OCI-LY1 (cell line): ENCODE measurements around the gene SLC2A2.

Source experiments
- H2AFZ ChIP-seq: fragments of 200-600 bp; sonication (generic), shearing (Covaris generic); 2 replicates; pipeline ENCODE4 v1.6.0; 2014; ENCODE audit warnings: antibody characterized with exemption, mild to moderate bottlenecking, low read length
- H3F3A ChIP-seq: fragments of 200-600 bp; sonication (generic), shearing (Covaris generic); 2 replicates; pipeline ENCODE4 v1.6.0; 2014; ENCODE audit warnings: mild to moderate bottlenecking, antibody characterized with exemption, low read length, moderate library complexity; ENCODE audit not compliant: insufficient read depth
- H3K27ac ChIP-seq: fragments of 200-600 bp; sonication (generic); 2 replicates; pipeline ENCODE4 v1.5.1; 2014; ENCODE audit warnings: low read length, mixed run types, mild to moderate bottlenecking, low read depth; ENCODE audit not compliant: poor library complexity, severe bottlenecking
- H3K27me3 ChIP-seq: fragments of 200-600 bp; sonication (generic); 2 replicates; pipeline ENCODE4 v1.6.0; 2014; ENCODE audit warnings: antibody characterized with exemption, mild to moderate bottlenecking, low read length, moderate library complexity; ENCODE audit not compliant: insufficient read depth
- H3K36me3 ChIP-seq: fragments of 200-600 bp; sonication (generic); 2 replicates; pipeline ENCODE4 v1.6.1; 2014; ENCODE audit warnings: mild to moderate bottlenecking, antibody characterized with exemption, low read length, moderate library complexity, mixed read lengths; ENCODE audit not compliant: insufficient read depth
- H3K4me1 ChIP-seq: fragments of 200-600 bp; sonication (generic); 2 replicates; pipeline ENCODE4 v1.5.1; 2014; ENCODE audit warnings: mild to moderate bottlenecking, low read length, moderate library complexity; ENCODE audit not compliant: insufficient read depth, severe bottlenecking
- H3K4me2 ChIP-seq: fragments of 200-600 bp; sonication (generic), shearing (Covaris generic); 2 replicates; pipeline ENCODE4 v1.6.1; 2014; ENCODE audit warnings: low read length
- H3K4me3 ChIP-seq: fragments of 200-600 bp; sonication (generic); 2 replicates; pipeline ENCODE4 v1.5.1; 2014; ENCODE audit warnings: low read length, low read depth, mild to moderate bottlenecking, mixed read lengths; ENCODE audit not compliant: poor library complexity, severe bottlenecking
- H3K79me2 ChIP-seq: fragments of 200-600 bp; shearing (Covaris generic); 2 replicates; pipeline ENCODE4 v1.6.1; 2016; ENCODE audit warnings: mixed run types, low read length, mixed read lengths; ENCODE audit not compliant: insufficient read depth
- H3K9ac ChIP-seq: fragments of 200-600 bp; sonication (generic), shearing (Covaris generic); 2 replicates; pipeline ENCODE4 v1.6.1; 2014; ENCODE audit warnings: mild to moderate bottlenecking, low read length, mixed read lengths
- H3K9me2 ChIP-seq: fragments of 200-600 bp; sonication (generic), shearing (Covaris generic); 2 replicates; pipeline ENCODE4 v1.6.1; 2014; ENCODE audit warnings: low read depth, mild to moderate bottlenecking, low read length, mixed read lengths
- H3K9me3 ChIP-seq: fragments of 200-600 bp; shearing (Covaris generic); 2 replicates; pipeline ENCODE4 v1.6.1; 2014; ENCODE audit warnings: low read length, mixed read lengths
- H4K20me1 ChIP-seq: fragments of 200-600 bp; sonication (generic), shearing (Covaris generic); 2 replicates; pipeline ENCODE4 v1.6.0; 2016; ENCODE audit warnings: mild to moderate bottlenecking, low read length; ENCODE audit not compliant: insufficient read depth
- CTCF ChIP-seq: fragments of 200-600 bp; sonication (generic), shearing (Covaris generic); IDR thresholded peaks from 2 replicates; pipeline ENCODE4 v1.5.1; 2017; ENCODE audit warnings: mild to moderate bottlenecking, antibody characterized with exemption, low read length, moderate library complexity, mixed read lengths
- EZH2 ChIP-seq: fragments of 200-600 bp; sonication (generic), shearing (Covaris generic); IDR thresholded peaks from 2 replicates; pipeline ENCODE4 v1.8.0; 2017; ENCODE audit warnings: borderline replicate concordance, mixed run types, mild to moderate bottlenecking, antibody characterized with exemption, low read length, moderate library complexity, mixed read lengths

The SLC2A2 gene

GRCh38 chr3:170997961-170998913 is 28.3 kb downstream of the SLC2A2 start:
- no peak overlapping the region for H3K4me3 ChIP-seq
- H3K27me3 ChIP-seq = no peaks in the 10 kb centered on the region
- no peak overlapping the region for H2AFZ ChIP-seq
- H3K9me3 ChIP-seq = no peaks in the 10 kb centered on the region
- no peaks in the 10 kb centered on the region for H3F3A ChIP-seq
- H3K9me2 ChIP-seq = no peaks in the 10 kb centered on the region
- no peak for TF ChIP-seq EZH2
- TF ChIP-seq CTCF = no peak
- no peak overlapping the region for H3K9ac ChIP-seq
- H4K20me1 ChIP-seq = no peaks in the 10 kb centered on the region
- no peaks in the 10 kb centered on the region for H3K79me2 ChIP-seq
- no peak overlapping the region for H3K4me2 ChIP-seq
- H3K4me1 ChIP-seq = no peaks in the 10 kb centered on the region
- no peak overlapping the region for H3K27ac ChIP-seq
- no peaks in the 10 kb centered on the region for H3K36me3 ChIP-seq

DNA sequence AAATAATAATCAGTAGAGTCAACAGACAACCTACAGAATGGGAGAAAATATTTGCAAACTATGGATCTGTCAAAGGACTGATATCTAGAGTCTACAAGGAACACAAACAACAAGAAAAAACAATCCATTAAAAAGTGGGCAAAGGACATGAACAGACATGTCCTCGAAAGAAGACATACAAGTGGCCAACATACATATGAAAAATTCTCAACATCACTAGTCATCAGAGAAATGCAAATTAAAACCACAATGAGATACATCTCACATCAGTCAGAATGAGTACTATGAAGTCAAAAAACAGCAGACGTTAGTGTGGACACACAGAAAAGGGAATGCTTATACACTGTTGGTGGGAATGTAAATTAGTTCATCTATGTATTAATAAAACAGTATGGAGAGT is 33.7 kb downstream of the SLC2A2 start:
- H2AFZ ChIP-seq = no peak overlapping the region
- H3K27ac ChIP-seq = no peak overlapping the region
- H3F3A ChIP-seq = no peaks in the 10 kb centered on the region
- no peaks in the 10 kb centered on the region for H3K27me3 ChIP-seq
- H3K9me2 ChIP-seq = no peaks in the 10 kb centered on the region
- H4K20me1 ChIP-seq = no peaks in the 10 kb centered on the region
- TF ChIP-seq EZH2 (no peak), CTCF (no peak)
- no peaks in the 10 kb centered on the region for H3K9me3 ChIP-seq
- no peaks in the 10 kb centered on the region for H3K79me2 ChIP-seq
- no peaks in the 10 kb centered on the region for H3K36me3 ChIP-seq
- no peaks in the 10 kb centered on the region for H3K4me1 ChIP-seq
- no peak overlapping the region for H3K9ac ChIP-seq
- H3K4me2 ChIP-seq = no peak overlapping the region
- no peak overlapping the region for H3K4me3 ChIP-seq

GRCh38 chr3:170991664-170992063 is 34.9 kb downstream of the SLC2A2 start:
- H3F3A ChIP-seq = no peaks in the 10 kb centered on the region
- H3K9me3 ChIP-seq = no peaks in the 10 kb centered on the region
- H2AFZ ChIP-seq = no peak overlapping the region
- H3K9me2 ChIP-seq = no peaks in the 10 kb centered on the region
- H3K4me1 ChIP-seq = no peaks in the 10 kb centered on the region
- TF ChIP-seq CTCF = no peak
- TF ChIP-seq EZH2 = no peak
- no peaks in the 10 kb centered on the region for H4K20me1 ChIP-seq
- no peak overlapping the region for H3K4me2 ChIP-seq
- H3K27ac ChIP-seq = no peak overlapping the region
- H3K36me3 ChIP-seq = no peaks in the 10 kb centered on the region
- H3K27me3 ChIP-seq = no peaks in the 10 kb centered on the region
- no peak overlapping the region for H3K9ac ChIP-seq
- H3K4me3 ChIP-seq = no peak overlapping the region
- no peaks in the 10 kb centered on the region for H3K79me2 ChIP-seq
